RWPE1 (cell line): ENCODE measurements around the gene SLC36A1.

Source experiments
- CTCF ChIA-PET: fragments of 350-600 bp; sonication (Branson Sonifier 250); formaldehyde crosslinking; extraction: SDS; loops from one replicate; lab custom pipeline; 2021; lab: Yijun Ruan, JAX
- POLR2A ChIA-PET: fragments of 400-600 bp; formaldehyde crosslinking; extraction: SDS; loops from one replicate; lab custom pipeline; 2020; ENCODE audit warnings: antibody characterized with exemption; ENCODE audit not compliant: low non-redundant PET; lab: Yijun Ruan, JAX
- DNase-seq: peaks from one replicate; pipeline ENCODE4 v3.0.0; 2012; ENCODE audit warnings: low spot score
- H3K27ac ChIP-seq: fragments of 450-650 bp; 2 replicates; pipeline ENCODE4 v1.5.1; 2017
- CTCF ChIP-seq: fragments of 450-650 bp; conservative IDR thresholded peaks from 2 replicates; pipeline ENCODE4 v1.5.1; 2017; ENCODE audit warnings: low read depth, mild to moderate bottlenecking

SLC36A1 gene

DNA sequence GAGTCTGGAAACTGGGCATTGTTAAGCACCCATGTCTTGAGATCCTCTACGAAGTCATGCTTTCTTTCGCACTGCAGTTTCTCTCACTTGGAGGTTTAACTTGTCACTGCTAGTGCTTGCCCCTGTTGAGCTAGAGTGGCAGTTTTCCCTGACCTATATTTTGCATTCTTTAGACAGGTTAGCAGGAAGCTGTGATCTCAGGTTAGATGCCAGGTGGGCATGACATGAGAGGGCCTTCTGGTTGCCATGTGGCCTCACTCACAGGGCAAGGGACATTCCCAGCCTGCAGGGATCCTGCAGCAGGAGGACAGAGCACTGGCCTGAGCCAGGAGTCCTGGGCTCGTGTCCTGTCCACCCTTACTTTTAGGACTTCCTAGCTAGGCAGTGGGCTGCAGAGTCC is 28.6 kb downstream of the SLC36A1 start:
- DNase-seq = no peak
- no peak overlapping the region for H3K27ac ChIP-seq
- no peak for TF ChIP-seq CTCF
- POLR2A ChIA-PET = no interaction called here
- CTCF ChIA-PET = no interaction called here

- ChIA-PET POLR2A (no interaction called here), CTCF (no interaction called here)
- no peak overlapping the region for H3K27ac ChIP-seq
- no peak for DNase-seq
- TF ChIP-seq CTCF = no peak
Observed at GRCh38 chr5:151477101-151477500, 29.7 kb downstream of the SLC36A1 start.

DNA sequence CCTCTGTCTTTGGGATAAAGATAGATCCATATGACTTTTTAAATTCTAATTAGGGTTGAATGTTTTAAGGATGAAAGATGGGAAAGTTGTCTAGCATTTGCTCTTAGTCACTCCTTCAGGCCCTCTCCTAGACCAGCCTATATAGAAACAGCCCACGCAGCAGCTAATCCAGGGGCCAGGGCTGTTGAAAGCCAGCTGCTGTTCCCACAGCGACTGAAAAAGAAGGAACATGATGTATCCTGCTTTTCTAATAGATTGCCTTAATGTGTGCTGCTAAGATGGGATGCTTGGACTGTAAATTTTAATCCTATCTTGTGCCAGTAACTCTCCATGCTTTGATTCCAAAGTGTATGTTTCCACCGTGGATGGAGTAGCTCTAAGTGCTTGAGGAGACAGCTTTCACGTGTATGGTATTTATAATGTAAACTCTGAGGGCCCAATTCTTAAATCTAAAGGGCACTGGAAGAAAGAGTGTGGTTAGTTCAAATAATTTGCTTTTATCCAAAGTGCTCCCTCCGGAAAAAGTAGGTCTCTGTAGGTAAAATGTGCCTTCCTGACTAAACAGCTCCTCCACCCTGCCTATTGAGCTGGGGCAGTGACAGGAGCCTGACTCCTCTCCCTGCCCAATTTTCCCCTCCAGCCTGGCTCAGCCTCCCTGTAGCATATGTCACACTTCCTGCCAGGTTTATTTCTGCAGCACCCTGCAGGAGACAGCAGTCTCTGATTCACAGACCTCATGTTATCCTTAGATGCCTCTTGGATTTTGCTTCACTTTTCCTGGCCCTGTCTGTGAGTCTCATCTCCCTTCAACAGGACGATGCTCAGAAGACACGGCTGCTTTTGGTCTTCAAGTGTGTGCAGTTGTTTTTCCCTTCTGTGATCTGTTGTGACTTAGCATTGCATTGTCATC is 33.2 kb downstream of the SLC36A1 start:
- H3K27ac ChIP-seq = no peak overlapping the region
- CTCF ChIA-PET = interaction anchor here (0.7 kb wide), 1 partner anchor 107 kb away, joined by 4 read pairs; no protein-coding TSS in a partner anchor
- POLR2A ChIA-PET = no interaction called here
- no peak for DNase-seq
- TF ChIP-seq CTCF = no peak

DNA sequence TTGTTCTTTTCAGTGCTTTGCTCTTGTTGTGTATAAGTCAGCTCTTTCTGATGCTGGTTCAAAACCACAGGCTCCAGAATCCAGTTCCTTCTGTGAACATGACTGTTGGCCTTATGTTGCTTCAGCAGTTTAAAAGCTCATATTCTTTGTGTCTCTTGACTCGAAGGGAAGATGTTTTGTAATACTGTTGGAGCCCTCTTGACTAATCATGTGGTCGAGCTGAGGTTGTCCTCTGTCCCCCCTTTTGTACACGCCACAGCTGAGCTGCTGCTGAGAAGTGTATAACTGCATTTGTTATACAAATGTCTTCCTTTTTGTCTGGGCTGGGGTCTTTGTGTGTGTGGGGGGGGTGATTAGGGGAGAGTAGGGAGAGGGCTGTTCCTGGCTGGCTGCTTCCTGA is 35.8 kb downstream of the SLC36A1 start:
- ChIA-PET CTCF (no interaction called here), POLR2A (no interaction called here)
- TF ChIP-seq CTCF = no peak
- DNase-seq = no peak
- no peak overlapping the region for H3K27ac ChIP-seq

- TF ChIP-seq CTCF = no peak
- no peak overlapping the region for H3K27ac ChIP-seq
- POLR2A ChIA-PET = no interaction called here
- no peak for DNase-seq
- CTCF ChIA-PET = no interaction called here
Observed at GRCh38 chr5:151483647-151484046, 36.2 kb downstream of the SLC36A1 start.

- DNase-seq = no peak
- H3K27ac ChIP-seq = no peak overlapping the region
- ChIA-PET POLR2A (no interaction called here), CTCF (no interaction called here)
- TF ChIP-seq CTCF = no peak
Observed at GRCh38 chr5:151487544-151487943, 40.1 kb downstream of the SLC36A1 start.
